Adrenal gland (tissue), 5 donors: ENCODE measurements around the gene MPP2.
"Not testable (repeated sequence)": the region's sequence is repeated elsewhere in the genome, so short reads cannot be mapped to it uniquely, and the experiment has no call there.

ENCODE experiments used
- POLR2A ChIP-seq, 2 donors: fragments of 450-650 bp; IDR thresholded peaks; one replicate each; pipeline ENCODE4 v1.6.1; 2017; ENCODE audit warnings: antibody characterized with exemption in 2 of 2, mild to moderate bottlenecking in 2 of 2, moderate library complexity in 1 of 2
- TF ChIP-seq, protein P1 (sequence below), 6 experiments: fragments of 450-650 bp in 4 of 6; fragments of 200-600 bp in 2 of 6; sonication (generic) in 1 of 6; IDR thresholded peaks; 1 replicate in 5 of 6; 2 replicates in 1 of 6; pipeline versions ENCODE4 v1.5.1 to v1.8.0; 2016 to 2021; ENCODE audit warnings: antibody characterized with exemption in 6 of 6, mild to moderate bottlenecking in 2 of 6, moderate library complexity in 1 of 6
- donor health status: DM: no; HTN: no; CAD: no.

DNA sequence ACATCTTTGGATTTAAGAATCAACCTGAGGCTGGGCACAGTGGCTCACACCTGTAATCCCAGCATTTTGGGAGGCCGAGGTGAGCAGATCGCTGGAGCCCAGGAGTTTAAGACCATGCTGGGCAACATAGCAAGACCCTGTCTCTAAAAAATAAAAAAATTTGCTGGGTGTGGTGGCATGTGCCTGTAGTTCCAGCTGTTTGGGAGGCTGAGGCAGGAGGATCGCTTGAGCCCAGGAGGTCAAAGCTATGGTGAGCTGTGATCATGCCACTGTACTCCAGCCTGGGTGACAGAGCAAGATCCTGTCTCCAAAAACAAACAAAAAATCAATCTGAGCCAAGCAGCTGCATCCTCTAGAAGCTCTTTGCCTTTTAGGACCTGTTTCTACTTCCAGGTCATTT lies 32.1 kb upstream of the MPP2 start:
- TF ChIP-seq, protein P1, sequence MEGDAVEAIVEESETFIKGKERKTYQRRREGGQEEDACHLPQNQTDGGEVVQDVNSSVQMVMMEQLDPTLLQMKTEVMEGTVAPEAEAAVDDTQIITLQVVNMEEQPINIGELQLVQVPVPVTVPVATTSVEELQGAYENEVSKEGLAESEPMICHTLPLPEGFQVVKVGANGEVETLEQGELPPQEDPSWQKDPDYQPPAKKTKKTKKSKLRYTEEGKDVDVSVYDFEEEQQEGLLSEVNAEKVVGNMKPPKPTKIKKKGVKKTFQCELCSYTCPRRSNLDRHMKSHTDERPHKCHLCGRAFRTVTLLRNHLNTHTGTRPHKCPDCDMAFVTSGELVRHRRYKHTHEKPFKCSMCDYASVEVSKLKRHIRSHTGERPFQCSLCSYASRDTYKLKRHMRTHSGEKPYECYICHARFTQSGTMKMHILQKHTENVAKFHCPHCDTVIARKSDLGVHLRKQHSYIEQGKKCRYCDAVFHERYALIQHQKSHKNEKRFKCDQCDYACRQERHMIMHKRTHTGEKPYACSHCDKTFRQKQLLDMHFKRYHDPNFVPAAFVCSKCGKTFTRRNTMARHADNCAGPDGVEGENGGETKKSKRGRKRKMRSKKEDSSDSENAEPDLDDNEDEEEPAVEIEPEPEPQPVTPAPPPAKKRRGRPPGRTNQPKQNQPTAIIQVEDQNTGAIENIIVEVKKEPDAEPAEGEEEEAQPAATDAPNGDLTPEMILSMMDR (IDR thresholded peaks at IDR 0.05): not testable (repeated sequence)
- not testable (repeated sequence) for TF ChIP-seq POLR2A (IDR thresholded peaks at IDR 0.05)
